Measurements from ENCODE around the gene MTMR1.

DNA sequence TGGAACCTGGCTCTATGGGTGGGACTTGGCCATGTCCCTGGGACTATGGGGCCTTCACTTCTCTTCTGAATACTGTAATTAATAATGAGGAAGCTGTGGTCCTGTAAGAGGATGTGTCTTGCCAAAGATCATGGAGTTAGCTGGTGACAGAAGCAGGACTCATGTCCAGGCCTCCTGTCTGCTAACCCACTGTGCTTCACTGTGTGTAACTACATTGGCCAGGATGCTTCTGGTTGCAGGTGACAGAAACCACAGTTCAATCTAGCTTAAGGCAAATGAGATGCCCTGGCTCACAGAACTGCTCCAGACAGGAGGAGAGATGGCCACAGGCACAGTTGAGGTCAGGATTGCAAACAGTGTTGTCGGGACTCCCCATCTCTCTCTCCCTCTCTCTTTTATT is 3.1 kb downstream of the MTMR1 start:
- TF ChIP-seq CTCF (IDR thresholded peaks at IDR 0.05 in 2 of 3, conservative IDR thresholded peaks at IDR 0.05 in 1 of 3; ENCODE audit: insufficient read depth in 2 of 3, low read depth in 1 of 3, low read length in 3 of 3) (no peak), CEBPB (tag; IDR thresholded peaks at IDR 0.05) (no peak), EZH2 (IDR thresholded peaks at IDR 0.05; ENCODE audit: borderline replicate concordance, low read depth, low read length) (no peak), ZNF23 (CRISPR knock-in tag; IDR thresholded peaks at IDR 0.05) (no peak), E2F1 (CRISPR knock-in tag; IDR thresholded peaks at IDR 0.05) (no peak), POLR2AphosphoS5 (IDR thresholded peaks at IDR 0.05; ENCODE audit: control insufficient read depth, insufficient read depth, low read depth, low read length) (no peak), POLR2A (conservative IDR thresholded peaks at IDR 0.05) (no peak), HMGN3 (IDR thresholded peaks at IDR 0.05; ENCODE audit: borderline replicate concordance, extremely low read depth, insufficient read length, low read depth, low read length) (no peak), KLF13 (tag; IDR thresholded peaks at IDR 0.05; ENCODE audit: borderline replicate concordance, low read depth) (no peak), GABPB2 (CRISPR knock-in tag; conservative IDR thresholded peaks at IDR 0.05) (no peak), NRF1 (conservative IDR thresholded peaks at IDR 0.05 in 1 of 2, IDR thresholded peaks at IDR 0.05 in 1 of 2) (no peak)
- TF ChIP-seq, protein P1, sequence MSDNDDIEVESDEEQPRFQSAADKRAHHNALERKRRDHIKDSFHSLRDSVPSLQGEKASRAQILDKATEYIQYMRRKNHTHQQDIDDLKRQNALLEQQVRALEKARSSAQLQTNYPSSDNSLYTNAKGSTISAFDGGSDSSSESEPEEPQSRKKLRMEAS (CRISPR knock-in tag; IDR thresholded peaks at IDR 0.05) = no peak
- TF ChIP-seq, protein P2, sequence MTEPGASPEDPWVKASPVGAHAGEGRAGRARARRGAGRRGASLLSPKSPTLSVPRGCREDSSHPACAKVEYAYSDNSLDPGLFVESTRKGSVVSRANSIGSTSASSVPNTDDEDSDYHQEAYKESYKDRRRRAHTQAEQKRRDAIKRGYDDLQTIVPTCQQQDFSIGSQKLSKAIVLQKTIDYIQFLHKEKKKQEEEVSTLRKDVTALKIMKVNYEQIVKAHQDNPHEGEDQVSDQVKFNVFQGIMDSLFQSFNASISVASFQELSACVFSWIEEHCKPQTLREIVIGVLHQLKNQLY (CRISPR knock-in tag; conservative IDR thresholded peaks at IDR 0.05) = no peak
